ENCODE measurements around the gene MYO1H.

Gene MYO1H

DNA sequence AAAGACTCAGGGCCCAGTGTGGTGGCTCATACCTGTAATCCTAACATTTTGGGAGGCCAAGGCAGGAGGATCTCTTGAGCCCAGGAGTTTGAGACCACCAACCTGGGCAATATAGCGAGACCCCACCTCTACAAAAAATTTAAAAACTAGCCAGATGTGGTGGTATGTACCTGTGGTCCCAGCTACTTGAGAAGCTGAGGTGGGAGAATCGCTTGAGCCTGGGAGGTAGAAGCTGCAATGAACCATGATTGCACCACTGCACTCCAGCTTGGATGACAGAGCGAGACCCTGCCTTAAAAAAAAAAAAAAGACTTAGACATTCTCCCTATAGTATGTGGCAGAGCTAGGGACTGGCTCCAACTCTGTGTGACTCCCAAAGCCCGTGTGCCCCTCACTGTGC lies 132.7 kb downstream of the MYO1H start:
- DNase-seq (ENCODE audit: low read depth, low spot score), result no peak
- no peak overlapping the region for H3K4me3 ChIP-seq (ENCODE audit: low read length)

DNA sequence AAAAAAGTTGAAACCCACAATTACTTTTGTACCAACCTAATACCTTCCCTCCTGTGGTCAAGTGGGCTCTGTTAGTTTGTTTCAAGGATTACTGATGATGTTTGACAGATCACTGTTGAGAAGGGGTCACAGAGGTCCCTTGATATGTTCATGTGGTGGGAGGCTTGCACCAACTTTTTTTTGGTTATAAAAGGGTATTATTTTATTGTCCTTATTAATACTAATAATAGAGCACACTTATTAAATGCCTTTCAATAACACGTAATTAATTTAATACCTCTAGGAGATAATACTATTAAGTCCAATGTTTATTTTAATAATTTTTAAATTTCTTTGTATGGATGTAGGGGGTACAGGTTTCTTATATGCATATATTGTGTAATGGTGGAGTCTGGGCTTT lies 134.2 kb downstream of the MYO1H start:
- no peak overlapping the region for H3K4me3 ChIP-seq (ENCODE audit: low read length)
- no peak for DNase-seq (ENCODE audit: low read depth, low spot score)

DNA sequence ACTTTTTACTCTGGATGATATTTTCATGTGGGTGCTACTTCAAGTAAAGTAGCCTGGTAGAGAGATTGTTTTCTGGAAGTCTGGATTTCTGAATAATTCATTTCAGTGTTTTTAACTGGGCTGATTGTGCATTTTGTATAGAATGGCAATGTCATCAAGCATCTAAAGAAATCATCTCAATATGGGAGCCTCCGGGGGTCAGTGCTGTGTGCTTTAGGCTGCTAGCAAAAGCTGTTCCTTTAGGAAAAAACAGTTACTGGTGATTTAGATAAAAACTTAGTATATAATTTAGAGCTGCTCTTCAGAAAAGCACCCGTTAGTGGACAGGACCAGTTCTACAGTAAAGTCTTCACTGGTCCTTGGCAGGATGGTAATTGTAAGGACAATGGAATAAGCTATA lies 134.8 kb downstream of the MYO1H start:
- H3K4me3 ChIP-seq (ENCODE audit: low read length), result no peak overlapping the region
- DNase-seq (ENCODE audit: low read depth, low spot score), result no peak

DNA sequence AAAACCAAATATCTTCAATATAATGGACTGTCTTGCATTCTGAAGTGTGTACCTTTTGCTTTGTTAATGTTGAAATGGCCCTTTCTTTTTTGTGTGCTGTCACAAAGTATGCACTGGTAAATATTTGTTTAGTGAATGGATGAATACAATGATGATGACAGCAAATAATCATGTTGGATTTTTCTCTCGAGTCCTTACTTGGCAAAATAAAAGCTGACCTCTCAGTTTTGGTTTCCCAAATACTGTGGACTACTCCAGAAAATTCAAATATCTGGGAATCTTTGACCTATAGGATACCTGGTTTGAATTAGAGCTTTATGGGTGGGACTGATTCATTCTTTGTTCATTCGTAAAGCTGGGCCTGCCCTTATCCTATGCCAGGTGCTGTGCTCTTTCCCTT lies 135.2 kb downstream of the MYO1H start:
- DNase-seq (ENCODE audit: low read depth, low spot score), result no peak
- H3K4me3 ChIP-seq (ENCODE audit: low read length), result no peak overlapping the region

DNA sequence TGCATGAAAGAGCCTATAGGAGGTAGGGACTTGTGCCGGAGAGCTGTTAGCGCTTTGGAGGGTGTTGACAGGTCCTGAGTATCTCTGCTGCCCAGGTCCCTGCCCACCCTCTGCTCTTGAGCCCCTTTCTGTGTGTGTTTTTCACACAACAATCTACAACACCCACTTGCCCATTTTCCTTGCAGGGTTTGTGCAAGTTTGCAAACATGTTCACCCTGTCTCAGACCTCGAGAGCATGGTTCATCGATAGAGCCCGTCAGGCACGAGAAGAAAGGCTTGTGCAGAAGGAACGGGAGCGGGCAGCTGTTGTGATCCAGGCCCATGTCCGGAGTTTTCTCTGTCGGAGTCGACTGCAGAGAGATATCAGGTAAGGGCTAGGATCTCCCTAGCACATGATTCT lies 135.6 kb downstream of the MYO1H start:
- no peak for DNase-seq (ENCODE audit: low read depth, low spot score)
- no peak overlapping the region for H3K4me3 ChIP-seq (ENCODE audit: low read length)

DNA sequence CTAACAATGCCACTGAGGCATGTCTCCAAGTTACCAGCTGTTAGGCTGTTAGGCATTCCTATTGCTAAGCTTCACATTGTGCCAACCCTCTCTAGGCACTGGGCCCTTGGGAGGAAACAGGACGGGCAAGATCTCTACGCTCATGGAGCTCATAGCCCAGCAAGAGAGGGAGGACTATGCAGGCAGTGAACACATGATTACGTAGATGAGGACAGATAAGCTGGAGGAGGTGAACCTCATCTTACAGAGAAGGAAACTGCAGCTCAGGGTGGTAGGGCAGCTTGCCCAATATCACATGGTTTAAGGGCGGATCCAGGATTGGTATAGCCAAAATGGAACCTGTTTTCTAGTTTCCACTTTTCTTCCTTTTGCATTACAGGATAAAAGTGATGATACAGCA lies 137.5 kb downstream of the MYO1H start:
- H3K4me3 ChIP-seq (ENCODE audit: low read length), result no peak overlapping the region
- DNase-seq (ENCODE audit: low read depth, low spot score), result no peak

DNA sequence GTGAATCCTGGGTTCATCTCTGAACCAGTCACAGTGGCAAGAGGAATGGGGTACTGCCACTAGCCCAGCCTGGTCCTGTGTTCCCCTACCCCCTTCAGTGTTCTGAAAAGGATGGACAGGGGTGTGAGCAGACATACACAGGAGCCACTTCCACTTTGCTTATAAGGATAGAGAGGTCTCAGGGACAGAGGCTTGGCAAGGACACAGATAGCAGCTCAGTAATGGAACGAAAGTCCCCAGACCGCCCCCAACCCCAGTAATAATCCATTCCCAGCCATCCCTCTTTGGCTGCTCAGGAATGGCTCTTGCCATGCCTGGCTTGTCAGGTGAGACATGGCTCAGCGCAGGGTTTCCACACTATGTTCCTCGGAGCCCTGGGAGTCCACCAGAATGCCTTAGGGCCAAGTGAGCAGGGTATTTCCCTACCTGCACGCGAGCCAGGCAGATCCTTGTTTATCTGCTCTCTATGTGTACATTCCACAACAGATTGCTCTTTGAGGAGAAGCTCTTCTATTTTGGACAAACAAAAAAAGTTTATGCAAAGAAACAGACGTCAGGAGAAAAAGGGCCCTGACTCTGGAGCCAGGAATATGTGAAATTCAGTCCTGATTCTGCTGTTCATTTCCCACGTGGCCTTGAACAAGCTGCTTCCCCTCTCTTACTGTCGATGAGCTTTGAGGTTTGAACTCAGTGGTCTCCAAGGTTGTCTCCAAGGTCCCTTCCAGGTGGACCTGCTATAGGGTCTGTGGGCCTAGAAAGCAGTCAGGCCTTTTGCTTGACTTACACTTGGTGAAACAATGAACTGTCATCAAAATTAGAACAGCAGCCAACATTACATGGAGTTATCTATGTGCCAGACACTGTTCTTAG lies 139.7 kb downstream of the MYO1H start:
- H3K4me3 ChIP-seq (ENCODE audit: low read length), result no peak overlapping the region
- DNase-seq (ENCODE audit: low read depth, low spot score), result no peak

DNA sequence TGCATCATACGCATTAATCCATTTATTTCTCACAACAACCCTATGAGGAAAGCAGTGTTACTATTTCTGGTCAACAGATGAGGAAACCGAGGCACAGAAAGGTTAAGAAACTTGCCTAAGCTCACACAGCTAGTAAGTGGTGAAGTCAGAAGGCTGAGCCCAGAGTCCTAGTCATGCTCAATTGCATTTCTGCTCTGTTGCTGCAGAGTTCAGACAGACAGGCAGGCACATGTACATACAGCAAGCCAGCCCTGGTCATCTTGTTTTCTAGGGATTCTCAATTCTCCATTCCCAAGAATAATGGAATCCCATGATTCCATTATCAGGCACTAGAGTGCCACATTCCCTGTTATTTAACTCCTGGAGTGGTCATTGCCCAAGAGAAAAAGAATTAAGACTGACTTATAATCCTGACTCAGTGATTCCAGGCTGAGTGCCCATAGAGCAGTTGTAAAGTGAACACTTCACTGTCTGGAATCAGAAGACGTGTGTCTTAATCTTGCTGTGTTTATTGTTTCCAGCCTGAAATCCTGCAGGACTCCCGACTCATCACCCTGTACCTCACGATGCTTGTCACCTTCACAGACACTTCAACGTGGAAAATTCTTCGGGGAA lies 140.5 kb downstream of the MYO1H start:
- DNase-seq (ENCODE audit: low read depth, low spot score), result no peak
- H3K4me3 ChIP-seq (ENCODE audit: low read length), result no peak overlapping the region

DNA sequence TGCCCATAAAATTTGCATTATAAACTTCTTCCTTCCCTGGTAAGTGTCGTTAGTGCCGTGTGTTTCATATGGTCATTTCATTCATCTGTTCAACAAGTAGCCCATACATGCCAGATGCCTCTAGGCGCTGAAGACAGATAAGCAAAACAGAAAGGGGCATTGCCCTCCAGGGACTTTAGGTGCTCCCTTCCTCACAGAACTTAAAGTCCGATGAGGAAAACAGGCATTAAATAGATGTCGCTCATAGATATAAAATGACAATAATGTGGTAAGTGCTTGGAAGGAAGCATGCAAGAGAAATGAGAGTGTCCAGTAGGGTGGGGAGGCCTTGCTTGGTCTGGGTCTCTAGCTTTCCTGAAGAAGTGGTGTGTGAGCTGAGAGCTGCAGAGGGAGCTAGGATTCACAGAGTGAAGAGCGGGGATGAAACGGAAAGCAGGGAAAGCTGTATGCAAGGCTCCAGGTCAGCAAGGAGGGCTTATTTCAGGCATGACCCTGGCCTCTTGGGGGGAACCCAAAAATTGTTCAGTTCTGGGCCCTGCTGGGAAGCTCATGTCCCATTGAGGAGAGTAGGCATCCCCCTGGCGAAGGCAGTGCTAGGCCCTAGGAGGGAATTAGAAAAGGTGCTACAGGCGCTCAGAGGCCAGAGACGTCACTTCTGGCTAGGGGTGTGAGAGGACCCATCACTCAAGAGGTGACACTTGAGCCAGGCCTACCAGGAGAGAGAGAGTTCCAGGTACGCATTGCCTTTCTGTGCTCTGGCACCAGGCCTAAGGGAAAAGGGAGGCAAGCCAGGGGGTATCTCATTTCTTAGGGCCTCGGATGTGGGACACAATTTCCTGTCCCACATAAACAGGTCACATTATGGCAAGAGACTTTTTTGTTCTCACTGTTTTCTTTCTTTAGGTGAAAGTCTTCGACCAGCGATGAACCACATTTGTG lies 141.6 kb downstream of the MYO1H start:
- DNase-seq (ENCODE audit: low read depth, low spot score), result no peak
- no peak overlapping the region for H3K4me3 ChIP-seq (ENCODE audit: low read length)

DNA sequence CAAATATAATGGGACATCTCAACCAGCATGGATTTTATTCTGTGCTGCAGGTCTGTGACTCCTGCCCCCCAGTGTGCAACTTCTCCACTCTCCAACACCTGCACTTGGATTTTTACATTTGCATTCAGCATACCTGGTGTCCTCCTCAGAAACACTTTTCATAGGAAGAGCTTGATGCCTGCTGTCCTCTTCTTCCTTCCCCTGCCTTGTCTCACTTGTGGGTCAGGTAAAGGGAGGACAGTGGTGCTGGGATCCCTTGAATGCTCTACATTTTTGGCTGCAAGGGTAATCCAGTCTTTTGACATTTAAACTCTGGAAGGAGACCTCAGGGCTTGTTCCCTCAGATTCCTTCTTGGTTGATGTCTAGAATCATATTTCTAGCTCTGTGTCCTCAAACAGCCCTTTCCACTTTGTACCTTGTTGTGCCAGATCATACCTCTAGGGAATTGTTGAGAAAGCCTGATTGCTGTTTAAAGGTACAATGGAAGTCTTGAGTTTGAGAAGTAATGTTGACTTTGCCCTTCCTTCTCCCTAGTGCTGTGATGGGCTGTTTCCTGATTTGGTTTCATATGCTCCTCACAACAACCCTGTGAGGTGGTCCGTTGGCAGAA lies 142.4 kb downstream of the MYO1H start:
- H3K4me3 ChIP-seq (ENCODE audit: low read length), result no peak overlapping the region
- no peak for DNase-seq (ENCODE audit: low read depth, low spot score)

DNA sequence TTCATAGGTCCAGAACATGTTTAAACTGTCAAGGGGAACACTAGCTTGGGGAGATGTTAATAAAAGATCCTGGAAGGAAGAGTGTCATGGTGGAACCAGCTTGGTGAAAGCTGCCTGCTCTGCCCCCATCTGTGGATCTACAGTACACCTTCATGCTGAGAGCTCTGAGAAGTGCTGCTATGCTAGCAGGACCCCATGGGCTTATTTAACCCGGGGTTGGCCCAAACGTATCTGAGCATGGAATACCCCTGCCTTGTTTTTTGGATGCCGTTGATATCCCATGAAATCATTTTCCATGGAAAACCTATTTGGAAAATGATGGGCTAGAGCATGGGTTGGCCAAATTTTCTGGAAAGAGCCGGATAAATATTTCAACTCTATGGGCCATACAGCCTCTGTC lies 144.0 kb downstream of the MYO1H start:
- H3K4me3 ChIP-seq (ENCODE audit: low read length), result no peak overlapping the region
- no peak for DNase-seq (ENCODE audit: low read depth, low spot score)

DNA sequence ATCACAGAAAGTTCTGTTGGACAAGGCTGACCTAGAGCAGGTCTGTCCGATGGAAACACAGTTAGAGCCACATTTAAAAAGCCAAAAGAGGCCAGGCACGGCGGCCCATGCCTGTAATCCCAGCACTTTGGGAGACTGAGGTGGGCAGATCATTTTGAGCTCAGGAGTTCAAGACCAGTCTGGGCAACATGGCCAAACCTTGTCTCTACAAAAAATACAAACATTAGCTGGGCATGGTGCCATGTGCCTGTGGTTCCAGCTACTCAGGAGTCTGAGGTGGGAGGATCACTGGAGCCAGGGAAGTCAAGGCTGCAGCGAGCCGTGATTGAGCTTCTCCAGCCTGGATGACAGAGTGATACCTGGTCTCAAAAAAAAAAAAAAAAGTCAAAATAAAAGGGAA lies 144.7 kb downstream of the MYO1H start:
- no peak for DNase-seq (ENCODE audit: low read depth, low spot score)
- no peak overlapping the region for H3K4me3 ChIP-seq (ENCODE audit: low read length)

DNA sequence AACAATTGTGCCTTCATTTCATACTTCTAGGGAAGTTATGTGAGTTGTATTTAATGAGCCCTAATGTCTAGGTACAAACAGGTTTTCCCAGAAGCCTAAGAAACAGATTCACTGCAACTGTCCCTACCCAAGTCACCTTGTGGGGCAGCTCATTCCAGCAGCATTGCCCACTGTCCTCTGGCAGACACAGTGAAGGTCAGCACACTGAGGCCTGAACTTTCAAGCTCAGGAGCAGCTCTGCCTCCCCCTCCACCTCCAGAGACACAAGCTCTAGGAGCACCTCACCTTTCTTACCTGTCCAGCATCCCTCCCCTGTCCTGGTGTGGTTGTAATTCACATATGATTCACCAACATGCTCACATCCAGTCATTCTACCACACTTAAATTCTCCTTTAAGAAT lies 145.4 kb downstream of the MYO1H start:
- H3K4me3 ChIP-seq (ENCODE audit: low read length), result no peak overlapping the region
- DNase-seq (ENCODE audit: low read depth, low spot score), result no peak

DNA sequence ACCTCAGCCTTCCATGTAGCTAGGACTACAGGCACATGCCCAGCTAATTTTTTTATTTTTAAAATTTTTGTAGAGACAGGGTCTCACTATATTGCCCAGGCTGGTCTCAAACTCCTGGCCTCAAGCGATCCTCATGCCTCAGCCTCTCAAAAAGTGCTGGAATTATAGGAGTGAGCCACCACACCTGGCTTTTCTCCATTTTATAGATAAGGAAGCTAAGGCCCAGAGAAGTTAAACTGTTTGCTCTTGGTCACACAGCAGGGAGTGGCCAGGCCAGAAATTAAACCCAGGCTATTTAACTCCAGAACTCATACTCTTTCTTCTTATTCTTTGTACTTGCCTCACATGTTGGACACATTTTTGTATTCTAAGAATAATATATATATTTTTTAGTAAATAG lies 146.2 kb downstream of the MYO1H start:
- no peak for DNase-seq (ENCODE audit: low read depth, low spot score)
- H3K4me3 ChIP-seq (ENCODE audit: low read length), result no peak overlapping the region

DNA sequence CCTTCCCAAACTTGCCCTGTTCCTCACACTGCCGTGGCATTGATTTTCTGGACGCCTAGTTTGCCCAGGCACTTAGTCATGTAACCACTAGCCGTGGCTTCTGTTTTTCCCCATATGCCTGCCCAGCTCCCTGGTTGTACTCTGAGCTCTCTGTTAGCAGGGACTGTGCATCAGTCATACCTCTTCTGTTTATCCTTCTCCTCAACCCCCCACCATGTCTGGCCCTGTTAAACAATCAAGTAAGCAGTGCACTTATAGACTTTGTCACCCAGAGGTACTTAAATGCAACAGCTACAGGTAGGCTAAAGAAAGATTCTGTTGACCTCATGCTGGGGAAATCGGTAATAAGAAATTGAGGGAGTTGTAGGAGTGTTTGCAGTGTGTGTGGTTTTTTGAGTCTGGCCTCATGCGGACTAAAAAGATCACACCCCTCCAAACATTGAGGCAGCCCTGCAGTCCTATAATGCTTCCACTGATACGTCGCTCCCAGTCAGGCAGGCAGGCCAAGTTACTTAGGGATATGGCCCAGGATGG lies 146.7 kb downstream of the MYO1H start:
- no peak overlapping the region for H3K4me3 ChIP-seq (ENCODE audit: low read length)
- DNase-seq (ENCODE audit: low read depth, low spot score), result no peak

DNA sequence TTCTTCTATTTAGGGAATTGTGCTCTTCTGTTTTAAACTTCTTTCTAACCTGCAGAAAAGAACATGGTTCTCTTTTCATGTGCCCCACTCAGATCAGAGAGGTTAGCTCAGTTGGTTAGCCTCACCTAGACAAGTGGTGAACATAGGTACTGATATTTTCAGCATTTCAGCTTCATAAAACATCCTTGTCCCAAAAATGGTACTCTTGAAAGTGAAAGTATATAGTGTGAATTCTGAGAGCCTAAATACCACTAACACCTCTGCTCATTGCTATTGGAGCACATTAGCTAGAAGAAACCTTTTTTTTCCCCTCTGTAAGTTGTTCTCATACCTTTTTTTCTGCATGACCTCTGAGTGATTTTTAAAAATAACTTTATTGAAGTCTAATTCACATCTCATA lies 147.3 kb downstream of the MYO1H start:
- H3K4me3 ChIP-seq (ENCODE audit: low read length), result no peak overlapping the region
- DNase-seq (ENCODE audit: low read depth, low spot score), result no peak

DNA sequence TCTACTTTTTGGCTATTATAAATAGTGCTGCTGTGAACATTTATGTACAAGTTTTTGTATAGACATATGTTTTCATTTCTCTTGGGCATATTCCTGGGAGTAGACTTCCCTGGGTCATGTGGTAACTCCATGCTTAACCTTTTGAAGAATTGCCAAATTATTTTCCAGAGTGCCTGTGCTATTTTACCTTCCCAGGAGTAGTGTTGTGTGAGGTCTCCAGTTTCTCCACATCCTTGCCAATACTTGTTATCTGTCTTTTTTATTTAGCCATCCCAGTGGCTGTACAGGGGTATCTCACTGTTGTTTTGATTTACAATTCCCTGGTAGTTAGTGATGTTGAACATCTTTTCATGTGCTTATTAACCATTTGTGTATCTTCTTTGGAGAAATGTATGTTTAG lies 148.6 kb downstream of the MYO1H start:
- DNase-seq (ENCODE audit: low read depth, low spot score), result no peak
- no peak overlapping the region for H3K4me3 ChIP-seq (ENCODE audit: low read length)

DNA sequence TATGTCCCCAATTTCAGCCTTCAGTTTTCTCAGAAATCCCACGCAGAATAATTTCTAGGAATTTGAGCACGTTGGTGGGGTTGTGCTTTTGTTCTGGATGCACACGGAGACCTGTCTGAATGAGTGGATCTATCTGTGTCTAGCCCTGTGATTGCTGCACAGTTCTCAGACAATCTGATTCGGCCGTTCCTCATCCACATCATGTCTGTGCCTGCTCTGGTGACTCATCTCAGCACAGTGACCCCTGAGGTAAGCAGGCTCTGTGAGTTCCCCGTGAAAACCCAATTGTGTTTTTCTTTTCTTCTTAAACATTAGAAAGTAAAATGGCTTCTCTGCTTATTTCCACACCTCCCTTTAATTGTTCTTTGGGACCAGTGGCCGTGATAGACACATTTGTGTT lies 150.0 kb downstream of the MYO1H start:
- no peak for DNase-seq (ENCODE audit: low read depth, low spot score)
- no peak overlapping the region for H3K4me3 ChIP-seq (ENCODE audit: low read length)
